Measurements from ENCODE around the gene DNLZ. TPM values are rescaled to one million over a fixed set of nuclear protein-coding genes. Genes with fewer than 3 reads are reported as not detected.

Gene DNLZ
- total RNA-seq, 1 donor from 2014 or later = 16.4 TPM

DNA sequence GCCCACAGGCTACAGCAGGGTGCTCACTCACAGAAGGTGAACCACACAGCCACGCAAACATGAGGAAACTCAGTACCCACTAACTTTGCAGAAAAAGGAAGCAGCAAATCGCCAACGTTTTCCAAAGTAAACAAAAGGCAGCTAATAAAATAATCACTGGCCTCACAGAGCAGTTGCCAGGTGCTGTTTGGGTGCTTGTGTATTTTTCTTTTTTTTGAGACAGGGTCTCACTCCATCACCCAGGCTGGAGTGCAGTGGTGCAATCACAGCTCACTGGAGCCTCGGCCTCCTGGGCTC, 32.6 kb upstream of the DNLZ start:
- DNase-seq (ENCODE audit: low spot score) = no peak

DNA sequence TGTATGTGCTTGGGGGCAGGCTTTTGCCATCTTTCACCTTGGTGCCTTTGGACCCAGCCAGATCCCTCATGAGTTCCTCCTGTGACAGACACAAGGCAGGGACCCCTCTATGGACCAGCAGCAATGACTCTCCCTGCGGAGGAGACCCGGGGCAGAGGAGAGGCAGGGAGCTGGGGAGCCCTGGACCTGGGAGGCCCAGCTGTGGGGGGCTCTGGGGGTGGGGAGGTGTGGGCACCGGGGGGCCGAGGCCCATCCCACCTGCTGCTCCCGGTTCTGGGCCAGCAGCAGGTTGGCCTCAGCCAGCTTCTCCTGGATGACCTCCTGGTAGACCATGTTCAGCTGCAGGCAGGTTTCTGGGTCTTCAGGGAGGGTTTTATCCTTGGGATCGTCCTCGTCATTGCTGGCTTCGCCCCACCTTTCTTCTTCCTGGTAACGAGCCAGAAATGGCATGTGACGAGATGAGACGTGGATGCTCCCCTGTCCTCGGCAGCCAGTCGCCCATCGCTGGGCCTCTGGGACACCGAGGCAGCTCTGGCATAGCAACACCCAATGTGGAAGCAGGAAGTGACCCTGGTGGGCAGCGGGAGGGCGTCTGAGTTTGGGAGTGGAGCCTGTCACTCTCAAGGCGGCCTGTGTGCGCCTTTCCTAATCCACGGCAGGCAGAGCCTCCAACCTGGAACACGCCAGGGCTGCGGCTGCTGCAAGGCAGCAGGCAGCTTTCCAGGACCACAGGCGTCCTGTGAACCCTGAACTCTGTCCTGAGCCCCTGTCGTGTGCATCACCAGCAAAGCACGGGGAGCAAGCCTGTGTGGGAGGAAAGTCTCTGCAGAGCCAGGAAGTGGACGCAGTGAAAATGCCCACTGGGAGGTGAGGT, 32.0 kb upstream of the DNLZ start:
- DNase-seq (ENCODE audit: low spot score) = no peak

DNA sequence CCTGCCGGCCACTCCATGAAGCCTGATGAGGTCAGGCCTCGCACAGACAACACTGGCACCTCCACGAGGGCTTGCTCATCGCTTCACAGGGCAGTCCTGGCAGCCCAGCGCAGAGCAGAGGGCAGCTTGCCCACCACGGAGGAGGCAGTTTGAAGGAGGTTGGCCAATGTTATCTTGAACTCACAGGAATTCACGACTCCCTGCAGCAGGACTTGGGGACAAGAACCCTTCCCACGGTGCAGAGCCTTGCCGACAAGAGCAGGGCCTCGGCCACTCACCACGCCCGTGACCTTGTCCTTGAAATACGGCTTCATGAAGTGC, 31.4 kb upstream of the DNLZ start:
- DNase-seq (ENCODE audit: low spot score) = no peak

DNA sequence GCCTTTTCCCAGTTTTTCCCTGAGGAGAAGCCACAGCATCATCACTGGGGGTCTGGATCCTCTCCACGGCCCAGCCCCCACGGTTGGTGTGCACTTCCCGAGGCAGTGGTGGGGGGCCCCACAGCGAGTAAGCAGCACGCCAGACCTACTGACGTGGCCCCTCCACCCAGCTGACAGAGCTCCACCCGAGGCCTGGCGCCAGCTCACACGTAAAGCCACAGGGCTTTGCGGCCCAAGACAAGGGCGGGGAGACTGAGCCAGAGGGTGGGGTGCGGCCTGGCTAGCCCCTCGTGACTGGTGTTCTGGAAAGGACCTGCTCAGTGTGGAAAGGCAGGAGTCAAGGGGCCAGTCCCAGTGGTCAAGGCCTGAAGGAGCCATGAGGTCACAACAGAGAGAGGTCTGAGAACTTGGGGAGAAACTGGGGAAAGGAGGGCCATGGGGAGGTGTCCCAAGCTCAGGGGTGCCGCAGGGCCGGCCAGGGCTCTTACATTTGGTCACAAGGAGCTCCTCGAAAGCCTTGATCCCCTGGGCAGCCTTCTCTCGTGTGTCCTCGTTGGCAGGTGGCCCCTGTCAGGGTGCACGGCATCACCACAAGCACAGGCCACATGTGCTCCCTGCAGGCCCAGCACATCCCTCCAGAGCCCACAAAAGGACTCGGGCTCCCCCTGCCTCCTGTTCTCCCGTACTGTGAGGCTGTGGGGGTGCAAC, 30.9 kb upstream of the DNLZ start:
- no peak for DNase-seq (ENCODE audit: low spot score)

DNA sequence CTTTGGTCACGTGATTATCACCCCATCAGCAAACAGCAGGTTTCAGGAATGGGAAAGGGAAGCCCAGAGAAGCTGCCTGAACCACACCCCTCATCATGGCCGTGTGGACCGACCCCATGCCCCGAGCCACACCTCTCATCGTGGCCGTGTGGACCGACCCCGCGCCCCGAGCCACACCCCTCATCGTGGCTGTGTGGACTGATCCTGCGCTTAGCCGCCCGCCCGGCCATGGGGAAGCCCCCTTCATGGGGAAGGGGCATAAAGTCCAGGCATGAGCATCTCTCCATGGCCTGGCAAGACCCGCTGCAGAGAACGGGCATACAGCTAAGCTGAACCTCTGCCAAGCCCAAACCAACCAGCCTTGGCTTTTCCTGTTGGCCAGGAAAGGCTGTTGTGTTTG, 30.0 kb upstream of the DNLZ start:
- DNase-seq (ENCODE audit: low spot score) = no peak

DNA sequence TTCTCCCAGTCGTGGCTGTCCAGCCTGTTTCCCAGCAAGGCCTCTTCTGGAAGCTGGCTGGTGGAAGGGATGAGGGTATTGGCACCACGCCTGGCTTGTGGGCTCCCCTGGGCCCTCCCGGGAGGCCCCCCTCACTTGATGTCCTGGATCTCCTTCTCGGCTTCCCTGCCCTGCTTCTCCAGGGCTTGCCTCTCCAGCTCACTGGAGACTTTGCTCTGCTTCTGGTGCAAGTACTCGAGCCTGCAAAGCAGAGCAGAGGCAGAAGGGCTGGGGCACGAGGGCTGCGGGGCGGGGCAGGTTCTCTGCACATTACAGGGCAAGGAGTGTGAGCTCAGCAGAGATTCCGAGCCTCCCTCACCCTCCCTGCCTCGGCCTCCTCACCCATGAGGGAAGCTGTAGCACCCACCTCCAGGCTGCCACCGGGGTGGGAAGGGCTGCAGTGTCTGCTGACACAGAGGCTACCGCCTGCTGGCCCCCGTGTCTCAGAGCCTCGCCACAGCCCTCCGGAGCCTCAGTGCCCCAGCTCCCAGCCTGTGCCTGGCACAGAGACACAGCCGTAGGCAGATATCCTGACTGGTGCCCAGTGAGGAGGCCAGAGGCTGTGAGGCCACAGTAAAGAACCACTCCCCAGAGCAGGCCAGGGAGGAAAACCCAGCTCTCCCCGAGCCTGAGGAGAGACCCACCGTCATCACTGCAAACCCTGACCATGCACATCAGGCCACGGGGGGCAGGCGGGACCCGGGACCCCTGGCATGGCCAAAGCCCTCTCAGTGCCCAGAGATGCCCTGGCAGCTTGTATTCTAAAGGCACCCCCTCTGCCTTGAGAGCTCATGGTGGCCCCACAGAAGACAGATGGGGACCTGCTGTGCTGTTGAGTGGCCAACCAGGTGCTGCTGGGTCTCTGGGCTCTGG, 29.2 kb upstream of the DNLZ start:
- no peak for DNase-seq (ENCODE audit: low spot score)

DNA sequence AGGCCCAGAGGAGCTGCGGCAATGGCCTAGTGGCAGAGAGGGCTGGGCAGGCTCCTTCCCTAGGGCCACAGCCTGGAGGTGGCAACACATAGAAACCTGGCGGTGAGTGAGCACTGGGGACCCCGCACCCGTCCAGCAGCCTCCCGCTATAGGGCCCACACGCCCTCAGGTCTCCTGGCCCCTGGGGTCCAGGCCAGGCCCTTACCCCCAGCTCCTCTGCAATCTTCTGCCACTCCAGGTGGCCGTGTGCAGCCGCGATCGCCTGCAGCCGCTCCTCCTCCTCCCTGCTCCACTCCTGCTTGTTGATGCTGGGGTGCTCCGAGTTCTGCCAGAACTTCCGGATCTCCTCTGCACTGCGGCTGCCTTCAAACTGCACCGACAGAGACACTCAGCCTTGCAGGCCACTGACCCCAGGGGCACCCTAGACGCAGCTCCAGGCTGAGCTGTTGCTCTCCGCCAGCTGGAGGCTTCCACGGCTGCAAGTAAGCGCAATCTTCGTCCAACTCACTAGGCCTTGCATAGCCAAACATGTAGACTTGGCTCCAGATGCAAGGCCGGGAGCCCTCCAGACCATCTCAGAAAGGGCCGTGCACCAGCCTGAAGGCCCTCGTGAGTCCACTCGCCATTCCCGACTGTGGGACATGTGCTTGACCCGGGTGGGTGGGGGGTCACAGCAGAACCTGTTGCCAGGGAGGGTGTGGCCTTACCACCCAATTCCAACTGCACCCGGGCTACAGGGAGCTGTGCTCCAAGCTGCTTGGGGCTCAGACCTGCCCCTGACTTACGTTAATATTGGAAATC, 28.4 kb upstream of the DNLZ start:
- DNase-seq (ENCODE audit: low spot score) = no peak

DNA sequence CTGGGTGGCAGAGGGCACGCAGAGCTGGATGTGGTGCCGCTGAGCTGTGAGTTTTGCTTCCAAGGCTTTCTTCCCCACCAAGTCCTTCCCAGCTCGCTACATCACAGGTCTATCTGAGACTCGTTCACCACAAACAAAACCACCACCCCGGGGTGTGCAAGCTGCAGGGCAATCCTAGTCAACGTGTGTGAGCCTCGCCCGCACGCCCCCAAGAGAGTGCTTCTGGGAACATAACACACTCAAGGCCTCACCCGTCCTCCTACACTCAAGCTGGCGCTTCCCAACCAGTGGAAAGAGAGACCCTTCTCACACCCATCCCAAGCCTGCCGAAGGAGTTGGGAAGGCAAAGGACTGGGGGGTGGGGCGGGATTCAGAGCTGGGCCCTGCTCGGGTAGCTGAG, 25.9 kb upstream of the DNLZ start:
- DNase-seq (ENCODE audit: low spot score) = no peak

DNA sequence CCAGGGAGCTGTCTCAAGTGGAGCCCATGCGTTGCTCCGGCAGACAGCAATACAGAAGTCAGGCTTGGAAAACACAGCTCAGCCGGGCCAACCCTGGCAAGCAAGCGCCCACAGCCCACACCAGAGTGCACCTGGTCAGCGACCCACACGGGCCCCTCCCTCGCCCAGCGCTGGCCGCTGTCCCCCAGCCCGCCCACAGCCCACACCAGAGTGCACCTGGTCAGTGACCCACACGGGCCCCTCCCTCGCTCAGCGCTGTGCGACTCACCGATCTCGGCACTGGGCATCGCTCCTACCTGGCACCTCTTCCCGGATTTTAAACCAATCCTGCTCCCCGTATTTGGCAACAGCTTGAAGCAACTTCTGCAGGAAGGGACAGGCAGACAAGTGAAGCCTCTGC, 23.7 kb upstream of the DNLZ start:
- no peak for DNase-seq (ENCODE audit: low spot score)

DNA sequence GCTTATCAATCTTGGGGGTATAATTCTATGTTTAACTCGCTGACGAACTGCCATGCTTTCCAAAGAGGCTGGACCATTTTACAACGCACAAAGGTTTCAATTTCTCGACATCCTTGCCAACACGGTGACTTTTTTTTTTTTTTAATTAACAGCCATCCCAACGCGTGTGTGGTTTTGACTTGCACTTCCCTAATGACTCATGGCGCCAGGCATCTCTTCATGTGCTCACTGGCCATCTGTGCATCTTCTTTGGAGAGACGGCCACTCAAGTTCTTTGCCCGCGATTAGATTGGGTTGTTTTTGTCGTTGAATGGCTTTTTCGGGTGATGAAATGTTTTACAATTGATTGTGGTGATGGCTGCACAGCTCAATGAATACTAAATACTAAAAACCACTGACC, 22.5 kb upstream of the DNLZ start:
- DNase-seq (ENCODE audit: low spot score) = no peak

DNA sequence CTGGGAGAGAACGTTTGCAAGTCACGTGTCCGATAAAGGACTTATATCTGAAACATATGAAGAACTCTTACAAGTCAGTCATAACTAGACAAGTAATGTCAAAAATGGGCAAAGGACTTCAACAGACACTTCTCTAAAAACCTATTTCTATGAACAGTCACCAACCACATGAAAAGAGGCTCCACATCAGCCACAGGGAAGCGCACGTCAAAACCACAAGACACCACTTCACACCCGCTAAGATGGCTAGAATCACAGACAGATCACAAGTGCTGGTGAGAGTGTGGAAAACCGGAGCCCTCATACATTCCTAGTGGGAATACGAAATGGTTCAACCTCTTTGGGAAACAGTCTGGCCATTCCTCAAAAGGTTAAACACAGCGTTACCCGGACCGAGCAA, 21.5 kb upstream of the DNLZ start:
- DNase-seq (ENCODE audit: low spot score) = no peak

DNA sequence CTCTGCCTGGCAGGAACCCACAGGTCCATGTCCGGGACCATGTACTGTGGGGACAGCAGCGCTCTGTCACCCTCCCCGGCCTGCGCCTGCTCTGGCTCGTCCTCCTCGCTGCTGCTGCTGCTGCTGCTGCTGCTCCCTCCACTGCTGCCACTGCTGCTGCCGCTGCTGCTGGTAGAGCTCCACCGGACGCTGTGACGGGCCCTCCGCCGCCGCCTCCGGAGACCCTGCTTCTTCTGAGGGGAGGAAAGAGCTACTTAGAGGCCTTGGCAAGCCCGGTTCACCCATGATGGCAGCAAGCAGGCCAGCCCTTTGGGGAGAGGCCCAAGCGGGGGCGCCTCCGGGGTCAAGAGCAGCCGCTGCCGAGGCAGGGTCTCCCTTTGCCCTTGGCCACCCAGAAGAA, 19.9 kb upstream of the DNLZ start:
- DNase-seq (ENCODE audit: low spot score) = no peak

DNA sequence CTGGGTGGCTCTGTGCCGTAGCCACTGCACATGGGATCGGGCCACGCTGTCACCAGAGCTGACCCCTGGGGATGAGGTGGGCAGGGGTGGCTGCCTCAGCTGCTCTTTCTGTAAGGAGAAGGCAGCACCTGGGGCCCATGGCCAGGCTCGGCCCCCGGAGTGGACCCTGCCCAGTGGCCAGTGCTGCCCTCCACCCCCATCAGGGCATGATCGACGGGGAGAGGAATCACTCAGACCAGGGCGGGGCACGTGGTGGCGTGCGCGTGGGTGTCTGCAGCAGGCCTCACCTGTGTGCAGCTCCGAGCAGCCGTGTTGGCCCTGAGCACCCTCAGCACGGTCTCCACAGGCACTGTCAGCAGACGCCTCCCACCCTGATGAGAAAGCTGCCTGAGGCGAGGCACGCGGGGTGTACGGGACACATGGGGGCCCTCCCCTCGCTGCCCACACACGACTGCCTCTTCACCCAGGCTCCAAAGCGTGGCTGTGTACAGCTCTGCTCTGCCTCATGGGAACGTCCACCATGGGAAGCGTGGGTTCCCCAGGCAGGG, 18.5 kb upstream of the DNLZ start:
- DNase-seq (ENCODE audit: low spot score) = no peak

DNA sequence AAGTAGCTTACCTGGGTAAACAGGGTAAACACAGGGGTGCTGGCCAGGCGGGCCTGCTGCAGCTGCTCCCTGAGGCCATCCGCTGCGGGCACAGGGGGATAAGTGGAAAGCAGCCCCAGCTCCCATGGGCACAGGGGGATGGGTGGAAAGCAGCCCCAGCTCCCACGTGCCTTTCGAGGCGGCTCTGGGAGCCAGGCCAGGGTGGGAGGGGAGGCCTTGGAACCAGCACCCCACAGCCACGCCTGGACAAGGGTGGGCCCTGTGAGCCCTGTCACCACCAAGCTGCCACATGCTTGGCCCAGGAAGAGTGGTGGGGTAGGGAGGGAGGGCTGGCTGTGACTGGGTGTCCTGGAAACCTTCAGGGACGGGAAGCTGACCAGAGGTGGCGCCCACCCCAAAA, 17.8 kb upstream of the DNLZ start:
- no peak for DNase-seq (ENCODE audit: low spot score)

DNA sequence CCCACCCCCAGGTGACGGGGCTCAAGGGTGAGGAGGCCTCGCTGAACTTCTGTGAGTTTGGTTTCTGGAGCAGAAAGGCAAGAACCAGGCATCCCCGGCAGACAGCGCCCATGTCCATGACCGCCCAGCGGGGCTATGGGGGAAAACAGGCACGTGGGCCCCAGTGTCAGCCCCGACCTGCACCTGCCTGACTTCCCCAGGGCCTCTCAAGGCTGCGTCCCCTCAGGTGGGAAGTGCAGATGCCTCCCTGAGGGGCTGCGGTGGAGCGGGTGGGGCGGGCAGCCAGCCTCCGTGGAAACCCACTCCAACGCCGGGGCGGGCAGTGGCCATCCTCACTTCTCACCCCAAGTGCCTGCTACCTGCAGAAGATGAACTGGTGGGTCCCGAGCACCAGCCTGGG, 16.8 kb upstream of the DNLZ start:
- no peak for DNase-seq (ENCODE audit: low spot score)

DNA sequence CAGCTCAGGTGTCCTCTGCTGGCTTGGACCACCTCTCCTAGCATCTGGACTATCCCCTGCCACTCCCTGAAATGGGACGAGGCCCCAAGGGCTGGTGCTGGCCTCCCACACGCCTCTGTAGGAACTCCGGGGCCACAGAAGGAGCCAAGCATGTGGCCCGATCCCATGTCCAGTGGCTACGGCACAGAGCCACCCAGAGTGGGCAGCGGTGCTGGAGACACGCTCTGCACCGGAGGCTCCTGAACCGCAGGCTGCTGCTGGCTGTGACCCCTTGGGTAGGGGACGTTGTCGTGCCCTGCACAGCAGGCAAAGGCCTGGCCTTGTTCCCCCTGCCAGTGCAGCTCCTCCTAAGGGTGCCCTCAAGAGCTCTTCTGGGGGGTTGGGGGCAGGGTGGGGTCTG, 16.3 kb upstream of the DNLZ start:
- no peak for DNase-seq (ENCODE audit: low spot score)

DNA sequence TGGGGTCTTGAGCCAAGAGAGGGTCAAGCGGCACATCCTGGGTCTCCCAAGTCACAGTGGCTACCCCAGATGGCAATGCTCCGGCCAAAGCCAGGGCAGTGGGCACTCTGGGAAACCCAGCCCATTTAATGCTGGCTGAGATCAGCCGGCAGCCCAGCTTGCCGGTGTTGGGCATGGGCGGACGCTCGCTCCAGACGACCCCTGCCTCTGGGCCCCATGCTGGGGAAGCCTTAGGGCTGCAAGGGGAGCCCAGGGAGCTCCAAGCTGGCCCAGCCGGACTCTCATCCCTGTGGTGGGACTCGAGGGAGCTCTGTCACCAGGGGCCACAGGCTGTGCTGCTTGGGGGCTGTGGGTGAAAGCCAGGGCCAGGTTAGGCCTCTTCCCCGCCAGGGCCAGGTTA, 15.9 kb upstream of the DNLZ start:
- DNase-seq (ENCODE audit: low spot score) = no peak

DNA sequence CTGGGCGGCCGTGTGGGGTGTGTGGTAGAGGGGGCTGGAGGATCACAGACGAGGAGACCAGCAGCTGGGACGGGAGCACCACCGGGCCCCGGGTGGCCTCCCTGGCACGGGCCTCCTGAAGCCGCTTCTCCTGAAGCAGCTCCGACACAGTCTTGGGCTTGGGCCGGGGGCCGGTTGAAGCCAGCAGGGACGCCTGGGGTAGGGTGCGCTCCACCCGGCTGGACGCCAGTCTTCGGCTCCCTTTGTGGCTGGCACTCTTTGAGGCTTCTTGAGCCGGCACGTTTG, 15.4 kb upstream of the DNLZ start:
- DNase-seq (ENCODE audit: low spot score) = no peak

DNA sequence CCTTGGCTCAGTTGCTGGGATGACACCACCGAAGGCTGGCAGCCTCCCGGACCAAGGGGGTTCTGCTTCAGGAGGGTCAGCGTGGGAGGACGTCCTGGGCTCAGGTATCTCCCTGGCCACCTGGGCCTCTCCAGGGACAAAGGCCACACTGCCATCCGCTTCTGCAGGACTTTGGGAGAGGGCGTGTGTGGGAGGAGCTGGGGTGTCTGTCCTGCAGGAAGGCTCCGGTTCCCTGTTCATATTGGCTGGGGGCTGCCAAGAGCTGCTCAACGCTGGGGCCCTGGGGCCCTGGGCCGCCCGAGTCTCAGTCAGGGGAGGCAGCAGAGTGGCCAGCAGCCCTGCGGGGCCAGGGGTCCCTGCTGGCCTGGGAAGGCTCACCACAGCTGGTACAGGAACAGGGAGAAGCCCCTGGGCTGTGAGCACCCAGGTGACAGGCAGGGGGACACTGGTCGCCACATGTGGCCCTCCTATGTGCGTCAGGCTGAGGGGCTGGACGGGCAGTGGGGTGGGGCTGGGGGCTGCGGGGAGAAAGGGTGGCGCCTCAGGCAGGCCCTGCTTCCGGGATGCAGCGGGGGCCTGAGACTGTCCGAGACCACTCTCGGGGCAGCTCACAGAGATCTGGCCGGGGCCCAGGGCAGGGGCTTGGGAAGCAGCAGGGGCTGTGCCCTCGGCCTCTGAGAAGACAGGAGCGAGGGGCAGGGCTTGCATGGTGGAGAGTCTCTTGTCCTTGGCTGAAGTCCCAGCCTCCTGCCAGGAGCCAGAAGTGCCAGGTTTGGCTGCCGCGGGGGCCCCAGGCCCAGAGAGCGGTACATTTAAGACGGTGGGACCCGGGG, 14.8 kb upstream of the DNLZ start:
- DNase-seq (ENCODE audit: low spot score) = no peak

DNA sequence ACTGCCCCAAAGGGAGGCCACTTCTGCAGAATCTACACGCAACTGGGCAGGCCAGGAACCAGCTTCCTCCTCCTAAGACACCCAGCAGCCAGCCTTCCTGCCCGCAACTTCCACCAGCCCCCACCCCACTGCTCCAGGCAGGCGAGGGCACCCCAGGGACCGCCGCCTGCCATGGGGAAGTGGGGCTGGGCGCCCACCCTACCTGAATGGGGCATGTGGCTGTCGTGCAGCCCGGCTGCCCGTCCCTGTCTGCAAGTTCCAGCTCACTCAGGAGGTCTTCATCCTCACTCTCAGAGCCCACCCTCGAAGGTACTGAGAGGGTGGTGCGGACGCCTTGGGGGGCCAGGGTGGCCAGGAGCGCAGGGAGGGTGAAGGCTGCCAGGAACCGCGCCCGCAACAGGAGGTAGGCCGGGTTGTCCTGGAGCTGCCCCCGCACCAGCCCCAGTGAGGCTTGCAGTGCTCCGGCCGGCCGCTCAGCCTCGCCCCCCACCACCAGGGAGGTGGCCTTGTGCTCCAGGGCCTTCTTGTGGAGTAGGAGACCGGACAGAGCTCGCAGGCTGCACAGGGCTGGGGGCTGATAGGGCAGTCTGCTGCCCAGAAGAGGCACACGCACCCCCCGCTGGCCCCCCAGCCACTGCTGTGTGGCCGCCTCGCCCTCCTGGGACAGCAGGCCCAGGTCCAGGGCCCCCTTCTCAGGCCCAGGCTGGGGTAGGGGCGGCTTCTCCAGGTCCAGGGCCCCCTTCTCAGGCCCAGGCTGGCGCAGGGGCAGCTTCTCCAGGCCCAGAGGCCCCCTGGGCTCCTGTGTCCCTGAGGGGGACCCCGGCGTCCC, 14.0 kb upstream of the DNLZ start:
- DNase-seq (ENCODE audit: low spot score) = no peak

Data from mucosa of gallbladder (tissue), 1 donor.